OCI-LY7 (cell line): Measurements from ENCODE around the gene PCYOX1L. TPM values are rescaled to one million over a fixed set of nuclear protein-coding genes. Genes with fewer than 3 reads are reported as not detected.

Experiments used
- BruUV-seq: library from RNA; stranded (reverse); fragments of 400-500 nt; replicated peaks from 2 replicates; lab custom pipeline; 2021; lab: Mats Ljungman, UMichigan
- CTCF ChIA-PET: fragments of 300-600 bp; sonication (Branson Sonifier 250); formaldehyde crosslinking; loops from one replicate; lab custom pipeline; 2022; ENCODE audit warnings: antibody characterized with exemption; ENCODE audit not compliant: unreplicated experiment; lab: Charles Lee
- POLR2A ChIA-PET: fragments of 300-600 bp; sonication (Branson Sonifier 250); formaldehyde crosslinking; loops from one replicate; lab custom pipeline; 2022; ENCODE audit warnings: antibody characterized with exemption; lab: Charles Lee
- DNase-seq: peaks from one replicate; pipeline ENCODE4 v3.0.0-alpha.2; 2015; ENCODE audit warnings: low spot score
- H2AFZ ChIP-seq: fragments of 200-600 bp; sonication (generic), shearing (Covaris generic); 2 replicates; pipeline ENCODE4 v1.6.1; 2014; ENCODE audit warnings: mild to moderate bottlenecking, antibody characterized with exemption, low read length, moderate library complexity
- H3K27ac ChIP-seq: fragments of 200-600 bp; sonication (generic); 2 replicates; pipeline ENCODE4 v1.5.1; 2014; ENCODE audit warnings: mixed run types, low read depth, mild to moderate bottlenecking, moderate library complexity, low read length, inconsistent platforms; ENCODE audit not compliant: poor library complexity, severe bottlenecking
- H3K36me3 ChIP-seq: fragments of 200-600 bp; sonication (generic); 2 replicates; pipeline ENCODE4 v1.6.1; 2014; ENCODE audit warnings: mild to moderate bottlenecking, antibody characterized with exemption, low read length, moderate library complexity, mixed read lengths; ENCODE audit not compliant: insufficient read depth
- H3K4me1 ChIP-seq: fragments of 200-600 bp; sonication (generic); 2 replicates; pipeline ENCODE4 v1.5.1; 2014; ENCODE audit warnings: mild to moderate bottlenecking, low read length; ENCODE audit not compliant: insufficient read depth, poor library complexity, severe bottlenecking
- H3K4me2 ChIP-seq: fragments of 200-600 bp; sonication (generic); 2 replicates; pipeline ENCODE4 v1.6.1; 2014; ENCODE audit warnings: mild to moderate bottlenecking, low read length
- H3K4me3 ChIP-seq: fragments of 200-600 bp; sonication (generic); 2 replicates; pipeline ENCODE4 v1.5.1; 2014; ENCODE audit warnings: mild to moderate bottlenecking, low read depth, low read length; ENCODE audit not compliant: poor library complexity, severe bottlenecking
- H3K79me2 ChIP-seq: fragments of 200-600 bp; sonication (generic); 2 replicates; pipeline ENCODE4 v1.6.1; 2016; ENCODE audit warnings: low read depth, mild to moderate bottlenecking, low read length, moderate library complexity, mixed read lengths; ENCODE audit not compliant: insufficient read depth
- H3K9me2 ChIP-seq: fragments of 200-600 bp; sonication (generic); 2 replicates; pipeline ENCODE4 v1.6.1; 2016; ENCODE audit warnings: mild to moderate bottlenecking, low read length, mixed read lengths; ENCODE audit not compliant: insufficient read depth
- H3K9me3 ChIP-seq: fragments of 200-600 bp; sonication (generic); 2 replicates; pipeline ENCODE4 v1.6.1; 2014; ENCODE audit warnings: mild to moderate bottlenecking, mixed run types, low read length, mixed read lengths
- H4K20me1 ChIP-seq: fragments of 200-600 bp; sonication (generic); 2 replicates; pipeline ENCODE4 v1.6.1; 2014; ENCODE audit warnings: mild to moderate bottlenecking, antibody characterized with exemption, low read length, moderate library complexity, mixed read lengths; ENCODE audit not compliant: insufficient read depth
- CTCF ChIP-seq: fragments of 200-600 bp; sonication (generic); conservative IDR thresholded peaks from 2 replicates; pipeline ENCODE4 v1.5.1; 2014; ENCODE audit warnings: mild to moderate bottlenecking, antibody characterized with exemption, low read length, moderate library complexity, mixed read lengths
- EZH2phosphoT487 ChIP-seq: fragments of 200-600 bp; sonication (generic); IDR thresholded peaks from 2 replicates; pipeline ENCODE4 v1.6.1; 2018; ENCODE audit warnings: low read depth, borderline replicate concordance, mild to moderate bottlenecking, mixed run types, antibody characterized with exemption, low read length, moderate library complexity, mixed read lengths
- intact Hi-C: fragments of 100-400 bp; cut with micrococcal nuclease; formaldehyde crosslinking; loops from one replicate; pipeline ENCODE4 v1.10.0; 2022; ENCODE audit not compliant: unreplicated experiment
- total RNA-seq, 2 experiments: library from RNA; depleted of rRNA in 1 of 2; stranded (reverse); fragments of >200 nt in 1 of 2; shearing (Covaris generic) in 1 of 2; gene quantifications; 2 replicates each; pipeline ENCODE4 v1.2.3, GENCODE V29; 2014 to 2022

The PCYOX1L gene
- total RNA-seq, 2 experiments from 2014 or later, result 22.5 to 33.3 TPM

GRCh38 chr5:149418910-149419531 is 61.2 kb downstream of the PCYOX1L start:
- H3K4me1 ChIP-seq, result no peaks in the 10 kb centered on the region
- no peak overlapping the region for H3K4me3 ChIP-seq
- no peaks in the 10 kb centered on the region for H3K9me3 ChIP-seq
- TF ChIP-seq EZH2phosphoT487, result no peak
- TF ChIP-seq CTCF, result no peak
- no peaks in the 10 kb centered on the region for H3K79me2 ChIP-seq
- no TSS peak for BruUV-seq
- no peaks in the 10 kb centered on the region for H4K20me1 ChIP-seq
- no peaks in the 10 kb centered on the region for H3K9me2 ChIP-seq
- no peak for DNase-seq
- no peak overlapping the region for H2AFZ ChIP-seq
- no peaks in the 10 kb centered on the region for H3K36me3 ChIP-seq
- POLR2A ChIA-PET, result interaction anchor here (1.0 kb wide), 1 partner anchor 9 kb away, joined by 6 read pairs; no protein-coding TSS in a partner anchor
- intact Hi-C loops, result no loop called here
- CTCF ChIA-PET, result no interaction called here
- no peak overlapping the region for H3K27ac ChIP-seq
- no peak overlapping the region for H3K4me2 ChIP-seq

Other genes starting within 250 kb of the PCYOX1L start
- gene ABLIM3, start 216.6 kb upstream of the PCYOX1L start, total RNA-seq (2014; rRNA removed; shearing (Covaris generic)), result not detected in 2 replicates
- gene ABLIM3, start 216.6 kb upstream of the PCYOX1L start, total RNA-seq (2022), result not detected in 2 replicates
- not detected in 2 replicates for gene AFAP1L1, start 86.2 kb upstream of the PCYOX1L start, total RNA-seq (2014; rRNA removed; shearing (Covaris generic))
- gene AFAP1L1, start 86.2 kb upstream of the PCYOX1L start, total RNA-seq (2022), result not detected in 2 replicates
- gene GRPEL2, start 12.5 kb upstream of the PCYOX1L start, total RNA-seq (2014; rRNA removed; shearing (Covaris generic)), result 17.4 and 28.3 TPM in 2 replicates
- 37.3 and 41.5 TPM in 2 replicates for gene GRPEL2, start 12.5 kb upstream of the PCYOX1L start, total RNA-seq (2022)
- not detected in 2 replicates for gene IL17B, start 21.2 kb downstream of the PCYOX1L start, total RNA-seq (2014; rRNA removed; shearing (Covaris generic))
- gene IL17B, start 21.2 kb downstream of the PCYOX1L start, total RNA-seq (2022), result not detected in 2 replicates
- 161 and 176 TPM in 2 replicates for gene CSNK1A1, start 193.4 kb downstream of the PCYOX1L start, total RNA-seq (2014; rRNA removed; shearing (Covaris generic))
- gene CSNK1A1, start 193.4 kb downstream of the PCYOX1L start, total RNA-seq (2022), result 187 and 189 TPM in 2 replicates
- gene ARHGEF37, start 223.5 kb downstream of the PCYOX1L start, total RNA-seq (2014; rRNA removed; shearing (Covaris generic)), result not detected in 2 replicates
- gene ARHGEF37, start 223.5 kb downstream of the PCYOX1L start, total RNA-seq (2022), result 1.4 and 1.7 TPM in 2 replicates